GM19238 (cell line): Measurements from ENCODE around the gene ARFIP1.
"Not testable (repeated sequence)": the region's sequence is repeated elsewhere in the genome, so short reads cannot be mapped to it uniquely, and the experiment has no call there.

ENCODE experiments used
- DNase-seq: peaks from one replicate; pipeline ENCODE4 v3.0.0; 2011; ENCODE audit warnings: low spot score; ENCODE audit not compliant: insufficient read length

Gene ARFIP1

DNA sequence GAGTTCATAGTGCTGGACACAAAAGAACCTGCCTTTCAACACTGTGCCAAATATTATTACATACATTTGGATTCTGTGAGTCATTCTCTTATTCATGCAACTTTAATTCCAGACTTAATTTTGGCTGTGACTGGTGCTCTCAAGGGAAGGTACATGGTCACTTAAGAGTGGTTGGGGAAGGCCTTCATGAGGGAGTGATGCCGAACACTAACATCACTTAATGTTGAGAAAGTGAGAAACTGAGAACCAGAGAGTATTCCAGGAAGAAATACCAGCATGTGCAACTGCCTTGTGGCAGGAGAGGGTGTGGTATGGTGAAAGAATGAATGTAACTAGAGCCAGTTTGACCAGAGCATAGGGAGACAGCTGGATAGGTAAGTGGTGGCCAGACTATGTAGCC, 114.9 kb downstream of the ARFIP1 start:
- no peak for DNase-seq

DNA sequence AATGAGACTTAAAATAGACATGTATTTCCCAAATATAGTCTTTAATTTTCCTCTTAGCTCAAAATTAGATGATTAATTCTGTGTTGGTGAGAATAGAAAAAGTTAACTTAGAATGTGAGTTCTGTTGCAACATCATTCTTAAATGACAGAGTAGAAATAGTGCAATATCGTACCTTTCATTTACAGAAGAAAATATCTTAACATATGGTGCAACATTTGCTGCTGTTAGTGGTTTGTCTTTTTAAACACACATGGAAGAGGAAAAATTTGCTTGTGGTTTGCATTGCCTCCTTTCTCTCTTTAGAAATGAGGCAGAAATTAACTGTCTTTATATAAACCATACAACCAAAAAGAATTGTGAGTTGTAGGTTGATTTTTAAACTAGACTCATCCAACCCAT, 117.1 kb downstream of the ARFIP1 start:
- no peak for DNase-seq

DNA sequence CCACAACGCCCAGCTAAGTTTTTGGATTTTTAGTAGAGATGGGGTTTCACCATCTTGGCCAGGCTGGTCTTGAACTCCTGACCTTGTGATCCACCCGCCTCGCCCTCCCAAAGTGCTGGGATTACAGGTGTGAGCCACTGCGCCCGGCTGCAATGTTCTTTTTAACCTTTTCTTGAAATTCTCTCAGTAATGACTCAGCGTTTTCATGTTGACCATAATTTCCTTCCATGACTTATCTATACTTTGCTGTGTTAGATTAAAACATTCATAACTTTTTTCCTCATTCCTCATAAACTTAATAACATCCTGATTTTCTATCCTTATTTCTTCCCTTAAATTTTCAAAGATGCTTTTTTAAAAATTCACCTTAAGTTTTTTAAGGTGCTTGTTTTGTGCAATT, 118.4 kb downstream of the ARFIP1 start:
- DNase-seq = not testable (repeated sequence)

DNA sequence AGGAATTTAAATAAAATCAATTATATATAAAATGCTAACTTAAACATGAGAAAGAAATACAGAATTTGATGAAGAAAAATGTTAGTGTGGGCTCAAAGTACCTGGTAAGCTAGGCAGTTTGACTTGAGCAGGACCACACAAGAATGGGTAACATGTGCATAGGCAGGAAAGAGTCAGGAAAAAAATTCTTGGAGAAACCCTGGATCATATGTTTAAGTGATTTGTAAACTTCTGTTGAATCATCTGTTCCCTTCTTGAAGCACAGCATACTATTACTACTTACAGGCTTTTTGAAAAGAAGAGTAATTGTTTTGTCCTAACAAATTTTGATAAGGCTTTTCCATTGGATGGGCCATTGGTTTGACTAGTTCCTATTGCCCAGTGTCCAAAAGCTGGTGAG, 118.9 kb downstream of the ARFIP1 start:
- DNase-seq = no peak

DNA sequence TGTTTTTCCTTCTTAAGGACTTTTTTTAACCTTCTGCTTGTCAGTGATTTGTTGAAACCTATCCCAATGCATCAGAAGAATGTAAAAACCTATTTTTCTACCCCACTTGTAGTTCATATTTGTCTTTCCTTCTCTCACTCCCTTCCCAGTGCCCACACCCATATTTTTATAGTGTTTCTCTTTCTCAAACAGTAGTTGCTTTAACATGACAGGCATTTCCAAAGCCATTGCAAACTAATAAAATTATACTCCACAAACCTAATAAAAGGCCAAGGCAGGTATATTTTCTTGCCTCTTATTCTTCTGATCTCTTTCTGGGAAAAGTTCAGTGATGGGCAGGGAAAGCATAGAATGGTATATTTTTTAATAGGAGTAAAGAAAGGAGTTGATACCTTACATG, 120.6 kb downstream of the ARFIP1 start:
- DNase-seq = no peak

DNA sequence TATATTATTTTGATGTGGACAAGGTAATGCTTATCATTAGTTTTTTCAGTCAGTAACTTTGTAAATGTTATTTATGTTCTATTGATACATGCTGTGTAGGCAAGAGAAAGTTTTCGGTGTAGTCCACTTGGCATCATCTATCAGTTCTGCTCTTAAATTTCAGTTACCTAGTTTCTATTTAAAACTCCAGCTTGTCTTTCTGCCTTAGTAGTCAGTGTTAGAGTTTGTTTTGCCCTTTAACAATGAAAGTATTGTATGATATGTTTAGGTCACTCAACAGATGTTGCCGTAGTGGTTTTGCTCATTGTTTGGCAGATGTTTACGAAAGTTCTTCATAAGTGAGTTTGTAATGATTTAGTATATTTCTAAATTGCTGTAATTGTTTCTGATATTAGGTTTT, 121.5 kb downstream of the ARFIP1 start:
- no peak for DNase-seq

DNA sequence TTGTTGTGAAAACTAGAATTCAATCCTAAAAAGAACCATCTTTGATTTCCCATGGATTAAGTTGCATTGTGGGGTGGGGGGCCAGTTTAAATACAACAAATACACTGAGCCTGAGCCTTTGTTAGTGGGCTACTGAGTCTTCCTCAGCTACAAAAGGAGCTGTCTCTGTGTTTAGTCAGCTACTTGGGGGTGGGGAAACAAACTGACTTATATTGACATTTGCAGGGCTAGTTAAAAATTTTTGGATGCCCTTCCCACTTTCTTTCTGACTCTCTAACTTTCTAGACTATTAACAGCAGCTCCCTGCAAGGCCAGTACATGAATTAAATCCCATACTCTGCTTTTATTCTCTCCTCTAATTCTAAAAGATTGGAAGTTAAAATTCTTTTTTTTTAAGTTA, 123.9 kb downstream of the ARFIP1 start:
- DNase-seq = no peak

DNA sequence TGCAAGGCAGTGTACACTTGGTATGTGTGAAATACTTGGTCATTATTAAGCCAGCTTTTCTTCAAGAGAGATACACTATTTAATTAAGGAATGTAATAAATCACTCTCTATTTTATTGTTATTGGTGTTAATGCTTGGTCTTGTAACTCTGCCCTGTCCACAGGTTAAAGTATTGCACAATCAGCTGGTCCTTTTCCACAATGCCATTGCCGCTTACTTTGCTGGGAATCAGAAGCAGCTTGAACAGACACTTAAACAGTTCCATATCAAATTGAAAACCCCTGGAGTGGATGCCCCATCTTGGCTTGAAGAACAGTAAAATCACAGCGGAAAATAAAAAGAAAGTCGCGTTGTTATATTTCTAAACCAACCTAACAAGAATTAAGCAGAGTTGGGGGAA, 130.1 kb downstream of the ARFIP1 start:
- DNase-seq = no peak

DNA sequence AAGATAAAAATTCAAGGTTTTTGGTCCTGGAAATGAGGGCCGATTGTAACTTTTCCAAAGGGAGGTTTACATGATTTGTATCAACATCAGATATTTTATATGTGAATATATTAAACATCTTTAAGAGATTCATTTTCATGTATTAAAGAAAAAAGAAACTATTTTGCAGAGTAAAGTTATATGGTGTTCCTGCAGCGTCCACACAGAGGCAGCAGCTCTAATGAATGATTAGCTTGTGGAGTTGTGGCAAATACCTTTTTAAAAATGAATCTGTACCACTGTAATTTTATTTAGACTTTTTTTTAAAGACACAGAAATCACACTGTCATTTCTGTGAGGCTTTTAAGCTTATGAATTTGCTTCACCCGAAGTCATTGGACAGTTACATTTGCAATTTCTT, 130.8 kb downstream of the ARFIP1 start:
- DNase-seq = no peak

DNA sequence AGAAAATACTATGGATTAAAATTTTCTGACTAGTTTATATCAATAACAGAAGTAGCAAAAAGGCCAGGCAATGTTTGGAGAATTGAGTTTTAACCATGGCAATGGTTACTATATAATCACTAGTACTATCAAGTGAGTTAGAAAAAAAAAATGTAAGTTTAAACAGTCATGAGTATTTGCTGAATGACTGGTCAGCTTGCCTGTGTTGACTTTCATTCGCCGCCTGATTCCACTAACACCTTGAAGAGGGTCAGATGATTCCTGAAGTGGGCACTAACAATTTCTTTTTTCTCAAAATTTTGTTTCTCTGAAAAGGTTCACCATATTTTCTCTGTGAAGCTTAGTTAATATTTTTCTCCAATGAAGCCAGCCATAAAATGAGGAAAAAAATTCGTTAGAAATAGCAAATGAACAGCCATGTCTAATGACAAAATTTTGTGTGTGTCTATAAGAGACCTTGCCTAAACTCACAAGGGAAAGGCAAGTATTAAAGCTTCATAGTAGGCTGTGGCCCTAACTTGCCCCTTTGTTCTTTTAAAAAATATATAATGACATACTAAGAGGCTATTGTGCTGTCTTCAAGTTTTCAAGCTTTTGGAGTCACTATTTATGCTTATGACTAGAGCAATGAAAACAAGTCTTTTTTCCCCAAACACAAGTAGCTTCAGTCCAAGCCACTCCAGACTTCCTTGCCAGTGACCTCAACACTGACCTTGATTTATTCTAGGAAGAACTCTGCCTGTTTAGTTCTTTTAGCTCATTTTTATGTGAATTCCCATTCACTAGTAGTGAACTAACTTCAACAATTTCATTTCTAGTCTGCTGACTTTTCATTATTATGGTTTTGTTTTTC, 138.0 kb downstream of the ARFIP1 start:
- no peak for DNase-seq

DNA sequence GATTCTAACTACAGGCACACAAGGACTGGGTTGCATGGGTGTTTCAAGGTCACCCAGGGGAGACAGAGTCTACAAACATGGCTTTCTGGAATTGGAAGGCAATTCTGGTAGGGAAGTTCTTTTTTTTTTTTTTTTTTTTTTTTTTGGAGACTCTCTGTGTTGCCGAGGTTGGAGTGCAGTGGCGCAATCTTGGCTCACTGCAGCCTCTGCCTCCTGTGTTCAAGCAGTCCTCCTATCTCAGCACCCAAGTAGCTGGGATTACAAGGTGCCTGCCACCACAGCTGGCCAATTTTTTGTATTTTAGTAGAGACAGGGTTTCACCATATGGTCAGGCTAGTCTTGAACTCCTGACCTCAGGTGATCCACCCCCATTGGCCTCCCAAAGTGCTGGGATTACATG, 140.1 kb downstream of the ARFIP1 start:
- DNase-seq = no peak

DNA sequence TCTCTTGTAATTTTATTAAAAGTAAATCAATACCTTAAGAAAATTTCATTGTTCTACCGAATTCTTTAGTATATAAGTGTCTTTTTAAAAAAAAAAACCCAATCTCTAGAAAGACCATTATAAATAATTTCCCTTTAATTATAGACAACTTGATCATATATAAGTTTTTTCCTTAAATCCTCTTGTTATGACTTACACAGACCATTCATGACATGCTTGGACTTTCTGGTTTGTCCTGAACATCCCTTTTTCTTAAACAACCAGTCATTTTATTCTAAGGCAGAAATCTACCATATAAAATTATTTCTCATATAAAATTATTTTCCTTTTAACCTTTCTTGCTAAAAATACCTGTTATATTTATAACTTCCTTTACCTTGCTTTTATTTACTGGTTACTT, 141.0 kb downstream of the ARFIP1 start:
- DNase-seq = no peak

DNA sequence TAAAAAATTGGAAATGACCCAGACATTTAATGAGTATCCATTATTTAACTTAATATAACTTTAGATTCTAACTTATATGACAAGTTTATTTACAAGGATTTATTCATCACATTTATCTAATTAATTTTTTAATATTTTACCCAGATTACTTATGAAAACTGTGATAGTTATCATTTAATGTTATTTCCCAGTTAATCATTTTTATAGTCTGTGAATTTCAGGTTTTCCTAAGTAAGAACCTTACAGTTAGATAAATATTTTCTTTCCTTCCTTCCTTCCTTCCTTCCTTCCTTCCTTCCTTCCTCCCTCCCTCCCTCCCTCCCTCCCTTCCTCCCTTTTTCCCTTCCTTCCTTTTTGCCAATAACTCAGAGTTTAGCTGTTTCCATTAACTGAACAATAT, 141.5 kb downstream of the ARFIP1 start:
- DNase-seq = no peak

DNA sequence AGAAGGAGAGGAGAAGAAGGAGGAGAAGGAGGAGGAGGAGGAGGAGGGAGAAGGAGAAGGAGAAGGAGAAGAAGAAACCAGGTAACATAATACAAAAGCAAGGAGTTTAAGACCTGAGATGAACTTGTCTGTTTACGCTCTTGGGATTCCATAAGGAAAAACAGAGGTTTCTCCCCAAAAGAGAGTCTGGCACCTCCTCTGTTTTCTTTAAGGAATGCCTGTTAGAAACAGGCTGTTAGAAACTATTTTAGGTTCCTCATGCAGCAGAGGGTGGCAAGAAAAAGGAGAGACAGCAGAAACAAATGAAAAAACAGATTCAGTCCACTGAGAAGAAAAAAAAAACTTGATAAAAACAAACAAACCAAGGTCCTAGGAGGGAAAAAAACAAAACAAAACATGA, 146.1 kb downstream of the ARFIP1 start:
- DNase-seq = no peak

DNA sequence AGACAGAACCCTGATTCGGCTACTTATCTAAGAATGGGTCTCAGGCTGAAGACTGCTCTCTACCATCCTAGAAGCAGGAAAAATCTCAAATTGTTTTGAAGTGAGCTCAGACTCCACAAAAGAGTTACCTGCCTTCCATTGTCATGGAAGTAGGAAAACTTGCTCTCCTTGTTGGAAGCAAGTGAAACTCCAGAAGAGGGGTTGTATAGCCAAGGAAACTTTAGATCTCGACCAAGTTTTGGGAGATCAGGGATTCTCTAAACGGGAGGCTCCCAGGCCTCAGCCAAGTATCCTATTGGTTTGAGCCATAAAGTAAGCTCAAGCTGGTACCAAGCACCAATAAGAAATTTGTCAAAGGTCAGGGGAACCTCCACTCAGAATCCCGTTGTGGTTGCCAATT, 147.2 kb downstream of the ARFIP1 start:
- no peak for DNase-seq

DNA sequence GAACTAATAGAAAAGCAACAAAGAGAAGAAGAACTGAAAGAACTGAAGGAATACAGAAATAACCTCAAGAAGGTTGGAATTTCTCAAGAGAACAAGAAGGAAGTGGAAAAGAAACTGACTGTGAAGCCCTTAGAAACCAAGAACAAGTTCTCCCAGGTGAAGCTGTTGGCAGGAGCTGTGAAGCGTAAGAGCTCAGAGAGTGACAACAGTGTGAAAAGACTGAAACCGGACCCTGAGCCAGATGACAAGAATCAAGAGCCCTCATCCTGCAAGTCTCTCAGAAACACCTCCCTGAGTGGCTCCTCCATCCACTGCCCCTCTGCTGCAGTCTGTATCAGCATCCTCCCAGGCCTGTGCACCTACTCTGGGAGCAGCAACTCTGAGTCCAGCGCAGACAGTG, 148.0 kb downstream of the ARFIP1 start:
- no peak for DNase-seq

DNA sequence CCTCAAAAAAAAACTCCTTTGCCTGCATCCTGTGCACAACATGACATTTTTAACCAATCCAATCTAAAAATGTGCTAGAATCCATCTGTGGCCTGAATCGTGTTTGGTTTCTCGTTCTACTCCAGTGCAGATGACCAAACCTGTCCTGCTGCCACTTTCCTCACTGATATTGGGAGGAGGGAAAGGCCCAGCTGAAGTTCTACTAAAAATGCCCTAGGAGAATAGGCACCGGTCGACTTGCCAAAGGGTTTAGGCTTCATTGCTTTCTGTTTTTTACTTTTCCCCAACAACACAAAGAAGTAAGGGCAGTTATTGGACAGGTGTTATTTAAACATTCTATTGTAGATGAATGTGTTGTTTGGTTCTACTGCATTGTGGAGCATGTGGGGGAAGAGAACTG, 148.5 kb downstream of the ARFIP1 start:
- no peak for DNase-seq

DNA sequence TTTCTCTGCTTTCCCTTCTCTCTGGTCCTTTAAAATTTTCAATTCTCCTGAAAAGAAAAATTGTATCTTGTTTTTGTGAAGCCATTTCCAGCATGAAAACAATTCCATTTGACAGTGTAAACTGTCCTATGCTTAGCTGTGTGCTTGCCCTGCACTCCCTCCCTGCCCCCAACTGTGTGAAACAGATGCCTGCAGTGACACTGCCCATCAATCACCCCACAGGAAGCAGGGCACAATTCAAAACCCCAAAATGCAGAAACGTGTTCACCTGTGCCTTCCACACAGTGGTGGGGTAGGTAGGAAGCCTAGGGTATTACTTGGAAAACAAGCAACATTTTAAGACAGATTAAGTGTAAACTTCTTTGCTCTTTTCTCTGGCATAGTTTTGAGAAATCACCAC, 150.1 kb downstream of the ARFIP1 start:
- DNase-seq = no peak

DNA sequence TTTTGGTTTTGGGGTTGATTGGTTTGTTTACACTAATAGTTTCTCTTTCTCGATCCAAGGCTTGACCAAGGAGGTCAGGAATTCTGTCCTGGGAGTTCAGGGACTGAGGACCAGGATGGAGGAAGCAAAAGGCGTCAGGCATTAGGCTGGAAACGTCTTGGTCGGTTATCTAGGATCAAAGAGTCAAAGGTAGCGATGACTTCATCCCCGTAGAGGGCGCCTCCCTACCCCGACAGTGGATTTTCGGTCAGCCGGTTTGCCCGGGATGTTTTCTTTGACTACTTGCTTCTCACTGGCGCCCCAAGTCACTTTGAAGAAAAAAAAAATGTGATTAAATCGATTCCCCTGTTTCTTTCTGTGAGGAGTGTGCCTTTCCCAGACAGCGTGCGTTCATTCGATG, 155.4 kb downstream of the ARFIP1 start:
- no peak for DNase-seq

DNA sequence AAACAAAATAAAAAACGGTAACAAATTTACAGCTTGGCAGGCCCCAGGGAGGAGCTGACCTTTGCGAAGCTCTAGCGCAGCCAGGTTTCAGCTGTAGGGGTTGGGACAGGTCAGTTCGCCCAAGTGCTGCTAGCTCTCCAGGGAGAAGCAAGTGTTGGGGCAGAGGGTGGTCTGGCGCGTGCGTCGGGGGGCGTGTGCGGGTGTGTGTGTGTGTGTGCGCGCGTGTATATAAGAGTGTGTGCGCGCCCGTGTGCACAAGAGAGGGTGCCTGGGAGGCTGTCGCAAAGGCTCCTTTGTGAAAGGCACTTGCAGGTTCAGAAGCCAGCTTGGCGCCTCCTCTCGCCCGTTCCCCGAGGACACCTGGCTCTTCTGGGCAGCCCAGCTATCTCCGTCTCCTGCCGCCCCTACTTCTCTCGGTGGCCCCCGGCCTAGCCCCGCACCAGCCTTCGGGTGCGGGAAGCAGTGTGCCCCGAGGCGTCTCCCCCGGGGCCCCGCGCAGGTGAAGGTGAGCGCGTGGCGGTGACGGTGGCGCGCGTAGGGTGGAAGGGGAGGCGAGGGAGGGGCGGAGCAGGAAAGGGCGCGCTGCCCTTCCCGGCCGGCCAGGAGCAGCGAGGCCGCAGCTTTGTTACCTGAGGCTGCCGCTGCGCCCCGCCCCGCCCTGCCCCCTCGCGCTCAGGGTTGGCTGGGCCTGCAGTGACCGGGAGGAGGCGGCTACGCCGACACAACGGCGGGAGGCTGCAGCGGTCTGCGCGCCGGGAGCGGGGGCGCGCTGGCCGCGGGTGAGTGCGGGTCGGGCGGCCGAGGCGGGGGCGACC, 156.1 kb downstream of the ARFIP1 start, which contains the start of gene FHDC1:
FHDC1 (plus strand) TSS at position 693 of the 815 bp plus-strand sequence. CDS start 6,735 bp downstream, outside the sequence.
- peak; percentile 22 for DNase-seq

DNA sequence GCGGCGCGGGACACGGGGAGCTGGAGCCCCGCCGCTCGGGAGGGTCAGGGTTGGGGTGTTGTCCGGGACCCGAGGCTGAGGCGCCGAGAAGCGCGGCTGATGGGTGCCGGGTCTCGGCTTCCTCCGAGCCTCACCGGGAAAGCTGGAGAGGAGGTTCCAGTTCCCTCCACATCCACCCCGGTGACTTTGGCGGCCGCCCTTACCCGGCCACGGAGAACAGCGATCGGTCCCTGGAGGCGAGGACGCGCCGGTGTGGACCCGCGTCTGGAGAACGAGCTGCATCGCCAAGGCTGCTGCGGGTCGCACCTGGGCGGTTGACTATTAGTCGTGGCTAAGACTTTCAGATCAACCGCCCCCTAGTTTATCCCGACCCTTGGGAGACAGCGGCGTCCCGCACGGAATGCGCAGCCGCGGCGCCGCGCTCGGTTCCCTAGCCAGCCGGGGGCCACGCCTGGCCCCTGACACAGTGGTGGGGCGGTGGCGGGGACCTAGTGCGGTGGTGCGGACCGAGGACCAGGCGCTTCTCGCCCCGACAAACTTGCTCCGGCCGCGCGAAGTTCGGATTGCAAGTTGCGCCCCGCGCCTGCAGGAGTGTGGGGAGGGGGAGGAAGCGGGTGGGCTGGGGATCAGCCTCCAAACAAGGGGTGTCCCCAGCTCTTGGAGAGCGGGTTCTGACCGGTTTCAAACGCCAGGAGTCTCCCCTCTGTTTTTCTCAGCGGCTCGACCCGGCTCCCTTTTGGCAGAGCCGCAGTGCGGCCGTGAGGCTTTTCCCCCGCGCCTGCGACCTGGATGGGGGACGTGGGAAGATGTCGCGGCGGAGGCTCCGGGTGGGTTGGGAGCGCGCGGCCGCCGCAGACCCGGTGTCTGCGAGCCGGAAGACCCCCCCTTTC, 156.9 kb downstream of the ARFIP1 start:
- peak; percentile 37 for DNase-seq
